Natural killer cell (primary cell): ENCODE results near the gene CRYBG1. TPM values are rescaled to one million over a fixed set of nuclear protein-coding genes. Genes with fewer than 3 reads are reported as not detected.

Source experiments
- ATAC-seq, 3 donors: fragments of 150-1000 bp in 2 of 3; fragments of 200-7000 bp in 1 of 3; cut with Tn5 transposase; 1 replicate in 1 of 3; 2 replicates in 2 of 3; pipeline ENCODE4 v1.10.0; 2021; ENCODE audit warnings: mild to moderate bottlenecking in 2 of 3, moderate library complexity in 2 of 3
- DNase-seq, 2 donors: peaks; one replicate each; pipeline versions ENCODE4 v3.0.0 to v3.0.0-alpha.2; 2013 to 2021; ENCODE audit warnings: mixed read lengths in 1 of 2
- H3K27ac ChIP-seq: one replicate; pipeline ENCODE4 v1.5.1; 2013; ENCODE audit warnings: mild to moderate bottlenecking, low read length
- H3K27me3 ChIP-seq: one replicate; pipeline ENCODE4 v1.6.1; 2013; ENCODE audit warnings: low read length; ENCODE audit not compliant: control insufficient read depth, insufficient read depth
- H3K36me3 ChIP-seq: one replicate; pipeline ENCODE4 v1.6.1; 2013; ENCODE audit warnings: low read length; ENCODE audit not compliant: control insufficient read depth, insufficient read depth
- H3K4me1 ChIP-seq: one replicate; pipeline ENCODE4 v1.6.1; 2013; ENCODE audit warnings: low read length; ENCODE audit not compliant: control insufficient read depth, insufficient read depth
- H3K4me3 ChIP-seq: one replicate; pipeline ENCODE4 v1.5.1; 2013; ENCODE audit warnings: low read length
- H3K9me3 ChIP-seq: one replicate; pipeline ENCODE4 v1.6.1; 2013; ENCODE audit warnings: low read length; ENCODE audit not compliant: control insufficient read depth, insufficient read depth
- H3K27ac Mint-ChIP-seq, 2 donors: one replicate each; pipeline ENCODE4 v1.8.0; 2022; ENCODE audit warnings: mild to moderate bottlenecking in 2 of 2, mixed read lengths in 2 of 2, moderate library complexity in 1 of 2
- H3K27me3 Mint-ChIP-seq, 2 donors: one replicate each; pipeline ENCODE4 v1.8.0; 2022; ENCODE audit warnings: low read depth in 2 of 2, mixed read lengths in 2 of 2
- H3K36me3 Mint-ChIP-seq: one replicate; pipeline ENCODE4 v1.8.0; 2022; ENCODE audit warnings: mixed read lengths
- H3K4me1 Mint-ChIP-seq, 2 donors: one replicate each; pipeline ENCODE4 v1.8.0; 2022; ENCODE audit warnings: mixed read lengths in 2 of 2
- H3K4me3 Mint-ChIP-seq: one replicate; pipeline ENCODE4 v1.8.0; 2022; ENCODE audit warnings: mild to moderate bottlenecking, moderate library complexity, mixed read lengths
- H3K9me3 Mint-ChIP-seq, 2 donors: one replicate each; pipeline ENCODE4 v1.8.0; 2022; ENCODE audit warnings: mixed read lengths in 2 of 2
- CTCF ChIP-seq: fragments of 200-600 bp; IDR thresholded peaks from one replicate; pipeline ENCODE4 v1.8.0; 2022; ENCODE audit warnings: antibody characterized with exemption
- WGBS: methylation state at CpG from one replicate; pipeline ENCODE4 v1.1.7; 2013; ENCODE audit warnings: missing lambda C conversion rate; ENCODE audit not compliant: insufficient coverage; 5-methylcytosine and 5-hydroxymethylcytosine counted together
- intact Hi-C: fragments of 100-400 bp; cut with micrococcal nuclease; formaldehyde crosslinking; loops from one replicate; pipeline ENCODE4 v1.14.2; 2022
- total RNA-seq, 4 donors: library from RNA; stranded (reverse); fragments of 120-200 nt in 1 of 4; gene quantifications; one replicate each; pipeline versions ENCODE4 v1.2.3 to v1.2.4, GENCODE V29; 2013 to 2022

The CRYBG1 gene
- total RNA-seq, 3 donors from 2014 or later (not counting 1 experiment from before 2014, with no cell fraction given) = 16.3 to 21.8 (median 17.5) TPM

GRCh38 chr6:106421496-106421895, 61.0 kb downstream of the CRYBG1 start:
- Mint-ChIP-seq H3K4me3 (no peak overlapping the region), H3K36me3 (no peaks in the 10 kb centered on the region), H3K27ac (no peak overlapping the region), H3K27me3 (peaks cover 2 to 16% of the 10 kb centered on the region in 2 donors), H3K9me3 (no peaks in the 10 kb centered on the region), H3K4me1 (no peaks in the 10 kb centered on the region)
- WGBS = 89% methylated on average over 2 of the region's 2 CpGs
- intact Hi-C loops = no loop called here
- no peak for DNase-seq
- Histone ChIP-seq H3K27me3 (peaks cover 3% of the 10 kb centered on the region), H3K36me3 (no peaks in the 10 kb centered on the region), H3K4me3 (no peak overlapping the region), H3K4me1 (no peaks in the 10 kb centered on the region), H3K27ac (no peak overlapping the region), H3K9me3 (no peaks in the 10 kb centered on the region)
- no peak for TF ChIP-seq CTCF
- no peak for ATAC-seq

- Histone ChIP-seq H3K27me3 (peaks cover 3% of the 10 kb centered on the region), H3K4me1 (no peaks in the 10 kb centered on the region), H3K9me3 (no peaks in the 10 kb centered on the region), H3K27ac (no peak overlapping the region), H3K4me3 (no peak overlapping the region), H3K36me3 (no peaks in the 10 kb centered on the region)
- no peak for TF ChIP-seq CTCF
- Mint-ChIP-seq H3K36me3 (no peaks in the 10 kb centered on the region), H3K9me3 (no peaks in the 10 kb centered on the region), H3K27me3 (peaks cover 2 to 14% of the 10 kb centered on the region in 2 donors), H3K4me3 (no peak overlapping the region), H3K27ac (no peak overlapping the region), H3K4me1 (no peaks in the 10 kb centered on the region)
- no peak for ATAC-seq
- intact Hi-C loops = no loop called here
- DNase-seq = no peak
These were observed 62.0 kb downstream of the CRYBG1 start for GRCh38 chr6:106422534-106422933.

GRCh38 chr6:106425382-106425781, 64.9 kb downstream of the CRYBG1 start:
- Mint-ChIP-seq H3K36me3 (no peaks in the 10 kb centered on the region), H3K27ac (no peak overlapping the region), H3K9me3 (no peaks in the 10 kb centered on the region), H3K4me1 (no peaks in the 10 kb centered on the region), H3K27me3 (peaks cover 0 to under 1% of the 10 kb centered on the region in 2 donors), H3K4me3 (no peak overlapping the region)
- Histone ChIP-seq H3K27me3 (no peaks in the 10 kb centered on the region), H3K4me3 (no peak overlapping the region), H3K9me3 (no peaks in the 10 kb centered on the region), H3K27ac (no peak overlapping the region), H3K36me3 (no peaks in the 10 kb centered on the region), H3K4me1 (no peaks in the 10 kb centered on the region)
- TF ChIP-seq CTCF = no peak
- ATAC-seq = no peak
- 94% methylated on average over 5 of the region's 5 CpGs for WGBS
- DNase-seq = no peak
- intact Hi-C loops = no loop called here

GRCh38 chr6:106426250-106426970, 65.9 kb downstream of the CRYBG1 start:
- no peak overlapping the region for H3K4me3 Mint-ChIP-seq
- H3K4me1 Mint-ChIP-seq = no peaks in the 10 kb centered on the region
- Histone ChIP-seq H3K4me3 (no peak overlapping the region), H3K27me3 (no peaks in the 10 kb centered on the region), H3K9me3 (no peaks in the 10 kb centered on the region), H3K27ac (no peak overlapping the region), H3K36me3 (no peaks in the 10 kb centered on the region), H3K4me1 (no peaks in the 10 kb centered on the region)
- no peaks in the 10 kb centered on the region for H3K36me3 Mint-ChIP-seq
- 79% methylated on average over 5 of the region's 5 CpGs for WGBS
- DNase-seq (no peak), ATAC-seq (no peak)
- no peaks in the 10 kb centered on the region for H3K9me3 Mint-ChIP-seq
- H3K27me3 Mint-ChIP-seq = no peaks in the 10 kb centered on the region
- TF ChIP-seq CTCF = no peak
- intact Hi-C loops = no loop called here
- no peak overlapping the region for H3K27ac Mint-ChIP-seq
